Stomach smooth muscle (tissue), 2 donors: ENCODE measurements around the gene FCER2.

Experiments
- H3K27ac ChIP-seq: one replicate; pipeline ENCODE4 v1.7.0; 2013; ENCODE audit warnings: mild to moderate bottlenecking, low read length, inconsistent platforms
- H3K27me3 ChIP-seq, 2 donors: one replicate each; pipeline ENCODE4 v1.7.0; 2013; ENCODE audit warnings: low read length in 2 of 2; ENCODE audit not compliant: insufficient read depth in 2 of 2, control insufficient read depth in 1 of 2
- H3K36me3 ChIP-seq, 2 donors: one replicate each; pipeline ENCODE4 v1.7.0; 2013; ENCODE audit warnings: low read length in 2 of 2; ENCODE audit not compliant: control insufficient read depth in 2 of 2, insufficient read depth in 2 of 2
- H3K4me1 ChIP-seq: one replicate; pipeline ENCODE4 v1.7.0; 2013; ENCODE audit warnings: low read length; ENCODE audit not compliant: control insufficient read depth, insufficient read depth
- H3K4me3 ChIP-seq, 2 donors: one replicate each; pipeline ENCODE4 v1.7.0; 2013; ENCODE audit warnings: low read length in 2 of 2
- H3K9ac ChIP-seq, 2 donors: one replicate each; pipeline ENCODE4 v1.7.0; 2013; ENCODE audit warnings: low read length in 2 of 2, mild to moderate bottlenecking in 1 of 2
- H3K9me3 ChIP-seq, 2 donors: one replicate each; pipeline ENCODE4 v1.7.0; 2013; ENCODE audit warnings: low read length in 2 of 2; ENCODE audit not compliant: control insufficient read depth in 2 of 2
- donor health status: healthy.
- donor health status: Pancreatic carcinoma.

FCER2 gene

GRCh38 chr19:7676376-7676775 lies 25.6 kb downstream of the FCER2 start:
- peaks cover 24 to 29% of the 10 kb centered on the region in 2 donors for H3K27me3 ChIP-seq
- H3K9ac ChIP-seq, result no peak overlapping the region
- no peaks in the 10 kb centered on the region for H3K9me3 ChIP-seq
- H3K4me3 ChIP-seq, result no peak overlapping the region
- no peaks in the 10 kb centered on the region for H3K36me3 ChIP-seq
- H3K4me1 ChIP-seq, result peaks cover 9% of the 10 kb centered on the region
- H3K27ac ChIP-seq, result no peak overlapping the region

GRCh38 chr19:7674010-7675005 lies 27.6 kb downstream of the FCER2 start:
- Histone ChIP-seq H3K9me3 (no peaks in the 10 kb centered on the region), H3K27ac (no peak overlapping the region), H3K9ac (no peak overlapping the region), H3K4me1 (peaks cover 2% of the 10 kb centered on the region), H3K4me3 (no peak overlapping the region), H3K36me3 (no peaks in the 10 kb centered on the region), H3K27me3 (peaks cover 23 to 34% of the 10 kb centered on the region in 2 donors)

GRCh38 chr19:7672522-7672921 lies 29.4 kb downstream of the FCER2 start:
- peaks cover 22% of the 10 kb centered on the region in 2 donors for H3K27me3 ChIP-seq

GRCh38 chr19:7670790-7671189 lies 31.1 kb downstream of the FCER2 start:
- Histone ChIP-seq H3K9me3 (no peaks in the 10 kb centered on the region), H3K4me1 (peaks cover 2% of the 10 kb centered on the region), H3K9ac (no peak overlapping the region), H3K27me3 (peaks cover 16 to 18% of the 10 kb centered on the region in 2 donors), H3K27ac (no peak overlapping the region), H3K36me3 (no peaks in the 10 kb centered on the region), H3K4me3 (no peak overlapping the region)

More at GRCh38 chr19:7672522-7672921, 29.4 kb downstream of the FCER2 start:
- Histone ChIP-seq H3K9ac (no peak overlapping the region), H3K4me1 (peaks cover 2% of the 10 kb centered on the region), H3K9me3 (no peaks in the 10 kb centered on the region), H3K4me3 (no peak overlapping the region), H3K36me3 (no peaks in the 10 kb centered on the region), H3K27ac (no peak overlapping the region)

- Histone ChIP-seq H3K27me3 (peaks cover 16 to 18% of the 10 kb centered on the region in 2 donors), H3K9me3 (no peaks in the 10 kb centered on the region), H3K4me1 (peaks cover 2% of the 10 kb centered on the region), H3K36me3 (no peaks in the 10 kb centered on the region), H3K27ac (no peak overlapping the region), H3K9ac (no peak overlapping the region), H3K4me3 (no peak overlapping the region)
These were observed 31.7 kb downstream of the FCER2 start for GRCh38 chr19:7670150-7670783.

- no peaks in the 10 kb centered on the region for H3K9me3 ChIP-seq
- no peak overlapping the region for H3K4me3 ChIP-seq
- no peak overlapping the region for H3K9ac ChIP-seq
- no peak overlapping the region for H3K27ac ChIP-seq
- H3K36me3 ChIP-seq, result no peaks in the 10 kb centered on the region
- peaks cover 2% of the 10 kb centered on the region for H3K4me1 ChIP-seq
- H3K27me3 ChIP-seq, result peaks cover 16 to 18% of the 10 kb centered on the region in 2 donors
These were observed 32.3 kb downstream of the FCER2 start for GRCh38 chr19:7669641-7670040.

GRCh38 chr19:7668842-7669241 lies 33.1 kb downstream of the FCER2 start, which contains the start of gene RETN:
TSS of gene RETN (plus strand) at chr19:7669049. CDS start at chr19:7669327, 278 bp downstream.
- H3K36me3 ChIP-seq, result no peaks in the 10 kb centered on the region
- H3K9ac ChIP-seq, result no peak within 1 kb of the TSS
- H3K9me3 ChIP-seq, result no peaks in the 10 kb centered on the region
- H3K4me1 ChIP-seq, result peaks cover 2% of the 10 kb centered on the region
- no peak within 1 kb of the TSS for H3K4me3 ChIP-seq
- peaks cover 16 to 18% of the 10 kb centered on the region in 2 donors for H3K27me3 ChIP-seq
- no peak within 1 kb of the TSS for H3K27ac ChIP-seq

GRCh38 chr19:7665076-7665475 lies 36.9 kb downstream of the FCER2 start:
- no peak overlapping the region for H3K4me3 ChIP-seq
- H3K9me3 ChIP-seq, result no peaks in the 10 kb centered on the region
- peaks cover 2% of the 10 kb centered on the region for H3K4me1 ChIP-seq

GRCh38 chr19:7663706-7664105 lies 38.2 kb downstream of the FCER2 start:
- no peaks in the 10 kb centered on the region for H3K9me3 ChIP-seq
- no peak overlapping the region for H3K4me3 ChIP-seq
- H3K4me1 ChIP-seq, result no peaks in the 10 kb centered on the region

More at GRCh38 chr19:7665076-7665475, 36.9 kb downstream of the FCER2 start:
- H3K27me3 ChIP-seq, result peaks cover 4 to 7% of the 10 kb centered on the region in 2 donors
- H3K27ac ChIP-seq, result no peak overlapping the region
- H3K36me3 ChIP-seq, result no peaks in the 10 kb centered on the region
- H3K9ac ChIP-seq, result no peak overlapping the region

GRCh38 chr19:7662657-7663056 lies 39.3 kb downstream of the FCER2 start:
- Histone ChIP-seq H3K4me1 (no peaks in the 10 kb centered on the region), H3K36me3 (no peaks in the 10 kb centered on the region), H3K9me3 (no peaks in the 10 kb centered on the region), H3K9ac (no peak overlapping the region), H3K4me3 (no peak overlapping the region), H3K27me3 (peaks cover 0 to 2% of the 10 kb centered on the region in 2 donors), H3K27ac (no peak overlapping the region)

More at GRCh38 chr19:7663706-7664105, 38.2 kb downstream of the FCER2 start:
- Histone ChIP-seq H3K9ac (no peak overlapping the region), H3K27ac (no peak overlapping the region), H3K27me3 (peaks cover 0 to 3% of the 10 kb centered on the region in 2 donors), H3K36me3 (no peaks in the 10 kb centered on the region)
